K562 (cell line): ENCODE data around the gene ZBTB7A. TPM values are rescaled to one million over a fixed set of nuclear protein-coding genes. Genes with fewer than 3 reads are reported as not detected.

Source experiments
- ATAC-seq: fragments of 200-7000 bp; cut with Tn5 transposase; 3 replicates; pipeline ENCODE4 v1.9.1; 2020; ENCODE audit warnings: moderate library complexity
- BruUV-seq: library from RNA; stranded (reverse); fragments of 400-500 nt; replicated peaks from 2 replicates; lab custom pipeline; 2021; lab: Mats Ljungman, UMichigan
- CTCF ChIA-PET: fragments of 300-600 bp; formaldehyde crosslinking; extraction: SDS; loops from one replicate; lab custom pipeline; 2021; ENCODE audit warnings: low intra/inter-chr PET ratio; lab: Yijun Ruan, JAX
- POLR2A ChIA-PET: fragments of 300-600, 350-650 bp; sonication (Branson Sonifier 250); formaldehyde crosslinking; extraction: SDS; loops from one replicate; lab custom pipeline; 2021; ENCODE audit warnings: antibody characterized with exemption, inconsistent platforms; lab: Yijun Ruan, JAX
- DNase-seq, 4 experiments: peaks; one replicate each; pipeline versions ENCODE4 v3.0.0 to v3.0.0-alpha.2; 2011 to 2018; ENCODE audit warnings: low spot score in 3 of 4, mixed read lengths in 3 of 4; ENCODE audit errors: extremely low read depth in 1 of 4
- FAIRE-seq: peaks from 2 replicates; lab custom pipeline; 2011; peaks lifted over from hg19 to GRCh38; lab: Jason Lieb, UNC
- H2AFZ ChIP-seq: 2 replicates; pipeline ENCODE4 v1.6.0; 2011; ENCODE audit warnings: low read depth, low read length, control low read depth, inconsistent platforms
- H3K27ac ChIP-seq: fragments of 200-600 bp; 3 replicates; pipeline ENCODE4 v1.8.0; 2011; ENCODE audit warnings: low read depth, mild to moderate bottlenecking, control low read depth, inconsistent platforms, low read length, moderate library complexity, mixed read lengths; ENCODE audit errors: extremely low read depth
- H3K27me3 ChIP-seq, 2 experiments: fragments of 300-600 bp in 1 of 2; 2 replicates in 1 of 2; 3 replicates in 1 of 2; pipeline versions ENCODE4 v1.6.0 to v1.8.0; 2011; ENCODE audit warnings: inconsistent platforms in 2 of 2, low read length in 2 of 2, mild to moderate bottlenecking in 1 of 2, mixed read lengths in 1 of 2, moderate library complexity in 1 of 2; ENCODE audit not compliant: control insufficient read depth in 2 of 2, insufficient read depth in 2 of 2
- H3K36me3 ChIP-seq: fragments of 300-600 bp; 3 replicates; pipeline ENCODE4 v1.8.0; 2011; ENCODE audit warnings: mild to moderate bottlenecking, low read length, inconsistent platforms; ENCODE audit not compliant: control insufficient read depth, insufficient read depth
- H3K4me1 ChIP-seq, 2 experiments: fragments of 200-600 bp in 1 of 2; replicated peaks in 1 of 2; 2 replicates in 1 of 2; 3 replicates in 1 of 2; pipeline versions ENCODE4 v1.5.1 to v1.8.0; 2011; ENCODE audit warnings: inconsistent platforms in 2 of 2, low read length in 2 of 2, mild to moderate bottlenecking in 1 of 2, mixed read lengths in 1 of 2, moderate library complexity in 1 of 2; ENCODE audit not compliant: control insufficient read depth in 2 of 2, insufficient read depth in 2 of 2
- H3K4me2 ChIP-seq: 2 replicates; pipeline ENCODE4 v1.6.1; 2011; ENCODE audit warnings: low read length, control low read depth, inconsistent platforms, mixed read lengths; ENCODE audit not compliant: insufficient read depth
- H3K4me3 ChIP-seq: fragments of 200-600 bp; sonication (generic), shearing (Covaris generic); 2 replicates; pipeline ENCODE4 v1.5.1; 2016; ENCODE audit warnings: control low read depth, inconsistent platforms
- H3K79me2 ChIP-seq: fragments of 200-600 bp; 3 replicates; pipeline ENCODE4 v1.8.0; 2011; ENCODE audit warnings: low read length, inconsistent platforms; ENCODE audit not compliant: control insufficient read depth, insufficient read depth
- H3K9ac ChIP-seq, 2 experiments: 2 replicates each; pipeline versions ENCODE4 v1.6.0 to v1.6.1; 2011; ENCODE audit warnings: low read depth in 2 of 2, low read length in 2 of 2, control low read depth in 1 of 2, inconsistent platforms in 1 of 2, mild to moderate bottlenecking in 1 of 2, mixed read lengths in 1 of 2; ENCODE audit not compliant: insufficient read depth in 1 of 2
- H3K9me1 ChIP-seq: one replicate; pipeline ENCODE4 v1.6.0; 2011; ENCODE audit warnings: inconsistent platforms, mild to moderate bottlenecking, low read length, moderate library complexity; ENCODE audit not compliant: control insufficient read depth, insufficient read depth
- H3K9me3 ChIP-seq: replicated peaks from 2 replicates; pipeline ENCODE4 v1.5.1; 2011; ENCODE audit warnings: low read depth, low read length, inconsistent platforms; ENCODE audit not compliant: control insufficient read depth, insufficient read depth
- H4K20me1 ChIP-seq: replicated peaks from 2 replicates; pipeline ENCODE4 v1.6.1; 2011; ENCODE audit warnings: low read length, inconsistent platforms, mixed read lengths; ENCODE audit not compliant: control insufficient read depth, insufficient read depth
- ARID1B ChIP-seq: fragments of 450-650 bp; IDR thresholded peaks from 2 replicates; pipeline ENCODE4 v1.6.1; 2016; ENCODE audit warnings: antibody characterized with exemption, mild to moderate bottlenecking, inconsistent platforms
- CTCFL ChIP-seq: IDR thresholded peaks from 2 replicates; pipeline ENCODE4 v1.6.1; 2011; ENCODE audit warnings: borderline replicate concordance, low read depth, mild to moderate bottlenecking, moderate library complexity, low read length; ENCODE audit not compliant: insufficient read depth, poor library complexity, severe bottlenecking
- FOXK1 ChIP-seq: sonication (generic); formaldehyde crosslinking; IDR thresholded peaks from 2 replicates; pipeline ENCODE4 v1.8.0; 2022; ENCODE audit warnings: missing genetic modification reagents, mild to moderate bottlenecking, borderline replicate concordance
- IRF9 ChIP-seq: fragments of 450-650 bp; IDR thresholded peaks from 2 replicates; pipeline ENCODE4 v1.6.1; 2016; ENCODE audit warnings: missing biosample characterization, missing genetic modification characterization
- MAZ ChIP-seq, 2 experiments: fragments of 450-650 bp in 1 of 2; sonication (generic) in 1 of 2; formaldehyde crosslinking; IDR thresholded peaks in 1 of 2; conservative IDR thresholded peaks in 1 of 2; 2 replicates each; pipeline versions ENCODE4 v1.4.0 to v1.5.0; 2020; ENCODE audit warnings: mild to moderate bottlenecking in 1 of 2, missing genetic modification reagents in 1 of 2
- NBN ChIP-seq: fragments of 450-650 bp; IDR thresholded peaks from 2 replicates; pipeline ENCODE4 v1.6.1; 2016; ENCODE audit warnings: low read depth, mild to moderate bottlenecking
- PCBP2 ChIP-seq: fragments of 200-400 bp; formaldehyde crosslinking; IDR thresholded peaks from 2 replicates; pipeline ENCODE4 v1.6.1; 2018; ENCODE audit warnings: low read length, low read depth, mild to moderate bottlenecking, moderate library complexity; ENCODE audit not compliant: poor library complexity, severe bottlenecking
- PHF20 ChIP-seq: fragments of 450-650 bp; IDR thresholded peaks from 2 replicates; pipeline ENCODE4 v1.6.1; 2018; ENCODE audit not compliant: partially characterized antibody
- PHF21A ChIP-seq: fragments of 450-650 bp; IDR thresholded peaks from 2 replicates; pipeline ENCODE4 v1.6.1; 2017; ENCODE audit warnings: low read depth, borderline replicate concordance
- POLR2H ChIP-seq: IDR thresholded peaks from 2 replicates; pipeline ENCODE4 v1.6.1; 2016; ENCODE audit warnings: missing genetic modification characterization, low read depth, mild to moderate bottlenecking, control low read depth, missing compliant biosample characterization, moderate library complexity
- SAFB2 ChIP-seq: fragments of 200-400 bp; formaldehyde crosslinking; IDR thresholded peaks from 2 replicates; pipeline ENCODE4 v1.6.1; 2018; ENCODE audit warnings: borderline replicate concordance, low read length, low read depth, moderate library complexity; ENCODE audit not compliant: severe bottlenecking
- TFAP4 ChIP-seq: sonication (generic); formaldehyde crosslinking; IDR thresholded peaks from 2 replicates; pipeline ENCODE4 v1.8.0; 2022; ENCODE audit warnings: missing genetic modification reagents, mild to moderate bottlenecking, moderate library complexity, borderline replicate concordance
- ZBED1 ChIP-seq: IDR thresholded peaks from 2 replicates; pipeline ENCODE4 v1.6.1; 2014
- ZNF639 ChIP-seq, 2 experiments: fragments of 200-800 bp in 1 of 2; sonication (Bioruptor generic) in 1 of 2; sonication (generic) in 1 of 2; formaldehyde crosslinking in 1 of 2; IDR thresholded peaks in 1 of 2; conservative IDR thresholded peaks in 1 of 2; 2 replicates each; pipeline versions ENCODE4 v1.5.0 to v1.6.1; 2016 to 2020; ENCODE audit warnings: missing compliant biosample characterization in 1 of 2, missing genetic modification characterization in 1 of 2, missing genetic modification reagents in 1 of 2
- WGBS: fragments of 100-300 bp; shearing (Covaris generic); methylation state at CpG from one replicate; pipeline ENCODE4 v1.1.6; 2016; ENCODE audit warnings: low coverage, mixed read lengths; ENCODE audit not compliant: insufficient coverage; ENCODE audit errors: missing lambda C conversion rate; 5-methylcytosine and 5-hydroxymethylcytosine counted together
- in situ Hi-C: fragments of 300-500 bp; cut with MboI; formaldehyde crosslinking; loops from 4 replicates; pipeline ENCODE4 v1.15.0; 2018; ENCODE audit warnings: inconsistent platforms, mixed read lengths
- intact Hi-C: fragments of 100-400 bp; cut with micrococcal nuclease; formaldehyde crosslinking; loops from 2 replicates; pipeline ENCODE4 v1.14.2; 2022
- polyA plus RNA-seq, 8 experiments: library from polyadenylated mRNA; depleted of rRNA in 4 of 8; stranded (reverse) in 5 of 8; unstranded in 3 of 8; fragments of >200 nt; fragmentation: Nextera tagmentation in 2 of 8; fragmentation: Illumina TruSeq in 1 of 8; extraction: Ambion mirVana in 2 of 8; extraction: Trizol in 1 of 8; gene quantifications; 2 replicates each; pipeline versions ENCODE4 v1.2.1 to v1.2.3, GENCODE V29; 2011 to 2014; ENCODE audit warnings: inconsistent platforms in 1 of 8, missing spikeins in 1 of 8
- total RNA-seq, 7 experiments: library from RNA; depleted of rRNA in 6 of 7; stranded (reverse); fragments of >200 nt in 6 of 7; fragmentation: Illumina TruSeq in 2 of 7; extraction: Trizol in 2 of 7; gene quantifications; 2 replicates each; pipeline versions ENCODE4 v1.2.1 to v1.2.3, GENCODE V29; 2011 to 2021; ENCODE audit warnings: low replicate concordance in 1 of 7

The ZBTB7A gene
- total and polyA plus RNA-seq, 9 of the 15 experiments (the other 6 are each of a cell fraction or from before 2014, with no cell fraction given), result 0.11 to 34.0 (median 4.6) TPM

- no CpG with 5 or more reads among the region's 2 CpGs for WGBS
- CTCF ChIA-PET, result no interaction called here
- in situ Hi-C loops (no loop called here), intact Hi-C loops (no loop called here)
- Histone ChIP-seq H4K20me1 (no peaks in the 10 kb centered on the region), H3K27ac (no peak overlapping the region; the same call in 2 of the 3 replicates), H3K9me1 (no peaks in the 10 kb centered on the region), H3K4me2 (peak overlapping the region; percentile 24; the same call in 1 of the 2 replicates), H3K4me1 (peaks cover 20 to 66% of the 10 kb centered on the region in 2 experiments), H2AFZ (peak overlapping the region; percentile 87), H3K36me3 (no peaks in the 10 kb centered on the region), H3K9me3 (no peaks in the 10 kb centered on the region), H3K9ac (peak overlapping the region in 1 of 2 experiments; percentile 79; a peak in 1 of 4 replicates), H3K27me3 (no peaks in the 10 kb centered on the region), H3K4me3 (no peak overlapping the region), H3K79me2 (no peaks in the 10 kb centered on the region)
- ATAC-seq, result no peak; the same call in 2 of the 3 replicates
- POLR2A ChIA-PET, result interaction anchor here (0.6 to 3.8 kb wide), 7 partner anchors 8 to 797 kb away, joined by 3 to 13 read pairs (median 3); partner anchors contain the start of gene EEF2
- no TSS peak for BruUV-seq
- peak in 3 of 4 experiments; percentile 50 to 58 (median 52) for DNase-seq
- FAIRE-seq, result peak; percentile 44
- TF ChIP-seq PCBP2, result no peak
- TF ChIP-seq MAZ (CRISPR knock-in tag; conservative IDR thresholded peaks at IDR 0.05 in 1 of 2, IDR thresholded peaks at IDR 0.05 in 1 of 2), result no peak
- TF ChIP-seq ZBED1, result no peak
- peak; percentile 55; the same call in 1 of the 2 replicates for TF ChIP-seq NBN
- TF ChIP-seq TFAP4 (CRISPR knock-in tag), result no peak
- TF ChIP-seq CTCFL, result no peak
- TF ChIP-seq FOXK1 (CRISPR knock-in tag), result no peak
- 0 out of 2 replicates have a peak, but pooled peaks have one; percentile 16 for TF ChIP-seq ARID1B
- no peak for TF ChIP-seq SAFB2
- no peak for TF ChIP-seq ZNF639 (CRISPR knock-in tag; conservative IDR thresholded peaks at IDR 0.05 in 1 of 2, IDR thresholded peaks at IDR 0.05 in 1 of 2)
- TF ChIP-seq PHF21A, result no peak
- no peak for TF ChIP-seq POLR2H (tag)
- TF ChIP-seq IRF9, result no peak
- peak; percentile 47 for TF ChIP-seq PHF20
Observed at GRCh38 chr19:4081441-4082129, 14.9 kb upstream of the ZBTB7A start.
